ENCODE results near the gene U2AF2. TPM values are rescaled to one million over a fixed set of nuclear protein-coding genes. Genes with fewer than 3 reads are reported as not detected.

Gene U2AF2
- polyA plus RNA-seq, 3 donors: 160 to 218 (median 199) TPM

DNA sequence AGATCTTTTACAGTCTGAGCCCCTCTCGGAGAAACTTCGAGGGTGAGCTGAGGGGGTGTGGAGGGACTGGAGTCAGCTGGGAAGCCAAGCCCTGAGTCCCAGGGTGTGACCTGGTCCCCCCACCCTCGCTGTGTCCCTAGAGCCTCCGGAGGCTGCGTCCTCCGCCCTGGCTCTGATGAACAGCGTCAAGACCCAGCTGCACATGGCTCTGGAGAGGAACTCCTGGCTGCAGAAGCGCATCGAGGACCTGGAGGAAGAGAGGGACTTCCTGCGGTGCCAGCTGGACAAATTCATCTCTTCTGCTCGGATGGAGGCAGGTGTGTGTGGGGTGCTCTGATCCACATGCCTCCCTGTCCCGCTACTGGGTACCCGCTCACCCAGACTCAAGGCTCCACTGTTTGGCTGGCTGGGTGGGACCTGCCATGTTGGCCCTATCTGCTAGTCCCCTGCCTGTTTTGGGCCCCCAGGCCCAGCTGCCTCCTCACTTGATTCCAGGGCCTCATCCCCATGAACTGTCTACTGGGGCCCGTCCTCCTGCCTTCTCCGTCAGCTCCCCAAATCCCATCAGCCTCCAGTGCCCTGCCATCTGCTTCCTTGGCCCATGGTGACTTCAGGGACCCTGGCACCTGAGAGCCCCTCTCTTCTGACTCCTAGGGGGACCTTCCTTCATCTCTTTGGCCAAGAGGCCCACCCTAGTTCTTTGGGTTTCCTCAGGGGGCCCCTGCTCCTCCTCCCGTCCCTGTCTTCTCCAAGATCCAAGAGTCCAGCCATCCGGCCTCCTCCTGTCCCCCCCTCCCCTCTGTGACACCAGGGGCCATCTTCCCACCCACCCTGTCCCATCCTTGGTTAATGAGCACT is 5.3 kb upstream of the U2AF2 start:
- no peak for DNase-seq (ENCODE audit: extremely low read depth in 1 of 11, low read depth in 9 of 11, low spot score in 4 of 11)

- no peak for DNase-seq (ENCODE audit: extremely low read depth in 1 of 11, low read depth in 9 of 11, low spot score in 4 of 11)
Measured at GRCh38 chr19:55650126-55650557, 4.7 kb upstream of the U2AF2 start.

GRCh38 chr19:55650602-55651230 is 4.1 kb upstream of the U2AF2 start:
- DNase-seq (ENCODE audit: extremely low read depth in 1 of 11, low read depth in 9 of 11, low spot score in 4 of 11): no peak

DNA sequence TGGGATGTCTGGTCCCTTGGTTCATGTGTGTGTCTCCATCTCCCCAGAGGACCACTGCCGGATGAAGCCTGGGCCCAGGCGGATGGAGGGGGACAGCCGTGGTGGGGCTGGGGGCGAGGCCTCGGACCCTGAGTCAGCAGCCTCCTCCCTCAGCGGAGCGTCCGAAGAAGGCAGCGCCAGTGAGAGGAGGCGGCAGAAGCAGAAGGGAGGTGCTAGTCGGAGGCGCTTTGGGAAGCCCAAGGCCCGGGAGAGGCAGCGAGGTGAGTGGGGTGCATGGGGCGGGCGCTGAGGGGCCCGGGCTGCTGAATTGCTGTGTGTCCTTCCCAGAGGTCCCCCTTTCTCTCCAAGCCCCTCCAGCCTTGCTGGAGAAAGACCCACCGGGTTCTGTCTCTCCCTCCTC is 3.6 kb upstream of the U2AF2 start:
- no peak for DNase-seq (ENCODE audit: extremely low read depth in 1 of 11, low read depth in 9 of 11, low spot score in 4 of 11)

DNA sequence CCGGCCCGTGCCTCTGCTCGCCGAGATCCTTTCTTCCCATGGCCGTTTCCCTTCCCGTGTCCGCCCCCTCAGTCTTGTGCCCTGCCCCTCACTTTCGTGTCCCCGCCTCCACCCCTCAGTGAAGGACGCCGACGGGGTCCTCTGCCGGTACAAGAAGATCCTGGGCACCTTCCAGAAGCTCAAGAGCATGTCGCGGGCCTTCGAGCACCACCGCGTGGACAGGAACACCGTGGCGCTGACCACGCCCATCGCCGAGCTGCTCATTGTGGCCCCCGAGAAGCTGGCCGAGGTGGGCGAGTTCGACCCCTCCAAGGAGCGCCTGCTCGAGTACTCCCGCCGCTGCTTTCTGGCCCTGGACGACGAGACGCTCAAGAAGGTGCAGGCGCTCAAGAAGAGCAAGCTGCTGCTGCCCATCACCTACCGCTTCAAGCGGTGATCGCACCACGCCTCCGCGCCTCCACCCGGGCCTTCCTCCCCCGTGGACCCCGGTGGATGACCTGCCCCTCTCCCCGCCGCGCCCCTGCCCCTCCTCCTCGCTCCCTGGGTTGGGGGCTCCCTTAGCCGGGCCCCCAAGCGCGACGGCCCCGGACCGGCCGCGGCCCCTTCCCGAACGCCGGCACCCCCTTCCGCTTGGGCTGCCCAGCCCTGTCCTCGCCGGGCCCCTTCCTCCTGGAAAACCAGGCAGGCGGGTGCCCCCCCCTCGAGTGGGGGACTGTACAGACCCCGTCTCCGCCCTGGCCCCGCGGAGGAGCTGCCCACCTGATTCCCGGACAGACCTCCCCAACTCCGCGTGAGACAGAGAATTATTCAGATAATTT is 2.3 kb upstream of the U2AF2 start:
- DNase-seq (ENCODE audit: extremely low read depth in 1 of 11, low read depth in 9 of 11, low spot score in 4 of 11): no peak

- peak; percentile 98 to 100 (median 99) for DNase-seq (ENCODE audit: extremely low read depth in 1 of 11, low read depth in 9 of 11, low spot score in 4 of 11)
Measured at GRCh38 chr19:55653651-55654322, 1.0 kb upstream of the U2AF2 start.

DNA sequence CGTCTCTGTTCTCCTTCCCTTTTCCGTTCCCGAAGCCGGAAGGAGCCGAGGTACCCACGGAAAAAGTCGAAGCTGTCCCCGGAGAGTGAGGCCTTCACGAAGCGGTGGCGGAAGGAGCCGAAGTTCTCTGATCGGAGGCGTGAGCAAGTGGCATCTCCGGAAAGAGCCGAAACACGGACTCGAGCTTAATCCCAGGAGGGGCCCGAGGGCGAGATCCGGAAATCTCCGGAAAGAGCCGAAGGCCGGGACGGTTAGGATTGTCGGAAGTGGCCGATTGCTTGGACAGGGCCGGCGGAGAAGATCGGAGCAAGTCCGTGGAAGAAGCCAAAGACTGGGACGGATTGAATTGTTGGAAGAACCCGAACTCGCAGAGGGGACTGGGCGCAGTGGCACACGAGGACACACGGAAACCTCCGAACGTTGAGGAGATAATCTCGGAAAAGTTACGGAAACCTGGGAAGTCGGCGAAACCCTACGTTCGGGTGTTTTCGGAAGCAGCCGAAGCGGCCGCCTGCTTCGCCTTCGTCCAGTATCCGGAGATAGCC is 440 bp upstream of the U2AF2 start:
- peak; percentile 98 to 100 (median 99) for DNase-seq (ENCODE audit: extremely low read depth in 1 of 11, low read depth in 9 of 11, low spot score in 4 of 11)

GRCh38 chr19:55655648-55656040 is 809 bp downstream of the U2AF2 start:
- DNase-seq (ENCODE audit: extremely low read depth in 1 of 11, low read depth in 9 of 11, low spot score in 4 of 11): no peak

DNA sequence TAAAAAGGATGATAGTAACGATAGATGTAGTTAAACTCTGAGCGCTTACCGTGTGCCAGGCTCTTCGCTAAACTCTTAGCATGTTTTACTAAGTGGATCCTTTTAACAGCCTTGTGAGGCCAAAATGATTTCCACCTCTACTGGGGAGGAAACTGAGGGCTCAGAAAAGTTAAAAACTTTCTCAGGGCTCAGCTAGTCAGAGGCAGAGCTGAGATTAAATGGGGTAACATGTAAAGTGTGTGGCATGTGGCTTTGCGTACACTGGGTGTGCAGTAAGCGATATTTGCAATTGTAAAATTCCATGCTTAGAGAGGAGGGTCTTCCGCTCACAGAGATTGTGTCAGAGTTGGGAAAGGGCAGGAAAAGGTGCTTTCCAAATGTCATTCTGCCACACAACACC is 1.7 kb downstream of the U2AF2 start:
- DNase-seq (ENCODE audit: extremely low read depth in 1 of 11, low read depth in 9 of 11, low spot score in 4 of 11): no peak

DNA sequence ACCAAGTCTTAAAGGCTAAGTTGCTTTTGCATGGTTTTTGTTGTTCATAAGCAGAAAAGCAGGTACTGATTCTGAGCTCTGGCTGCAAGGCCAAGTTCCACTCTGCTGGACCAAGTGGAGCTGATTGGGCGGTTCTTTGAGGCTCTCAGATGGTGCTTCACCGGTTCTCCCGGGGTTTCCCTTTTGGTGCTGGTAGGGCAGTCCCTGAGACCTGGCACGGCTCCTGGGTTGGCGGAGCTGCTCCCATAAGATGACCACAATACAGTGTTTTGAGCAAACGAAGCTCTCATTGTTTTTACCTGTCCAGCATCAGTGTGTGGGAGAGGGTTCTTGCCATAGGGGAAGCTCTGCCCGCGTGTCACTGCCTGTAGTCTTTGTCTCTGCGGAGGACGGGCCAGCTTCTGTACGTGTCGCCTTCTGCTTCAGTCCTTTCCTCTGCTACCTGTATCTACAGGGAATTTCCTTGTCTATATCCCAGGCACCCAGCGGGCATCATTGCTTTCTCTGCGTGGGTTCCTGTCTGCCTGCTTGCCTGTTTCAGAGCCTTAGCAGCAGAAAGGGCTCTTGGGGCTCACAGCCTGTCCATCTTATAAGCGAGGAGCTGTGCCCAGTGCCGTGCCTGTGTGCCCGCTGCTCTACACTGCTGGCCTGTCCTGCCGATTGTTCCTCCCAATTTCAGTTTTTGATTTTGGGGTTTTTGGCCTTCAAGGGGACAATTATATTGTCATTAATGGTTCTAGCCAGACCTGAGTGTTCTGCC is 2.3 kb downstream of the U2AF2 start:
- no peak for DNase-seq (ENCODE audit: extremely low read depth in 1 of 11, low read depth in 9 of 11, low spot score in 4 of 11)

- DNase-seq (ENCODE audit: extremely low read depth in 1 of 11, low read depth in 9 of 11, low spot score in 4 of 11): no peak
Measured at GRCh38 chr19:55658846-55659459, 4.1 kb downstream of the U2AF2 start.

DNA sequence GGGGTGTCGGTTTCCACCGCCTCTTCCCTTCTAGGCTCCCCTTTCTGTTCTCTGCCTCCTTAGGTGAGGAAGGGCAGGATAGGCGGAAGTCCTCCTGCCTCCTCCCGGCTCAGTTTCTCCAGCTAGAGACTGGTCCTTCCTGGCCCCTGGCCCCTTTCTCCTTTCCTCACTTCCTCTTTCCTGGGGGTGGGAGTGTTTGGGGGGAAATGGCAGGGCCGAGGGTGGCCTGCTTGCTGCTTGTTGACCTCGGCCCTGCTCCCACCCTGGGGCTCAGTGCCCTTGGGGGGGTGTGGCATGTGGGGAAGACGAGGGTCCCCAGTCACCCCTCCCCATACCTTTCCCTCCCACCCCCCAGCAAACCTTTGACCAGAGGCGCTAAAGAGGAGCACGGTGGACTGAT is 5.0 kb downstream of the U2AF2 start:
- DNase-seq (ENCODE audit: extremely low read depth in 1 of 11, low read depth in 9 of 11, low spot score in 4 of 11): no peak

DNA sequence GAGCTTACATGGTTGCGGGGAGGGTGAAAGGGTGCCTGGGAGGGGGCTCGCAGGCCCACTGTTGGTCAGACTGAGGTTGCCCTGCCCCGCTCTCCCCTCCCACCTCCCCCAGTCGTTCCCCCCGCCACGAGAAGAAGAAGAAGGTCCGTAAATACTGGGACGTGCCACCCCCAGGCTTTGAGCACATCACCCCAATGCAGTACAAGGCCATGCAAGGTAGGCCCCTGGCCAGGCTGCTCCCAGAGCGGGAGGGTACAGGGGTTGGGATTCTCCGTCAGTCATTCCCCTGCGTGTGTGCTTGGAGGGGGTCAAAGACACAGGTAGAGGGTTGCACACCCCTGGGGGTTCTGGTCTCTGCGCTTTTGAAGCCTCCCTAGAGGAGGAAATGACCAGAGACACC is 5.6 kb downstream of the U2AF2 start:
- no peak for DNase-seq (ENCODE audit: extremely low read depth in 1 of 11, low read depth in 9 of 11, low spot score in 4 of 11)

GRCh38 chr19:55660991-55661390 is 6.2 kb downstream of the U2AF2 start:
- DNase-seq (ENCODE audit: extremely low read depth in 1 of 11, low read depth in 9 of 11, low spot score in 4 of 11): no peak

DNA sequence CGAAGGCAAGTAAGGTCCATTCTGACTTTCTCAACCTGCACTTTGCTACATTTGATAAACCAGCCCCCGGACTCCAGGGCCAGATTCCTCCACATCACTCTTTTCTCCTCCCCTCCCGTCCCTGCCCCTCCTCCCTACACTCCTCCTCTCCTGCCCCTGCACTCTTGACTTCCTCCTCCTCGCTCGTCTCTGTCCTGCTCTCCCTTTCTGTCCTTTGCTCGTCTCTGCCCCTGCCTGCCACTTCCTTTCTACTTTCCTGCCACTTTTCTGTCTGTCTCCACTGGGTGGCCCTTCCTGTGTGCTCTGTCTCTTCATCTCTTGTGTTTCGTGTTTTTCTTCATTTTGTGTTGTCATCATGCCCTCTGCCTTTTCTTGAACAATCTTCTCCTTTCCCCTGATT is 7.0 kb downstream of the U2AF2 start:
- DNase-seq (ENCODE audit: extremely low read depth in 1 of 11, low read depth in 9 of 11, low spot score in 4 of 11): no peak

DNA sequence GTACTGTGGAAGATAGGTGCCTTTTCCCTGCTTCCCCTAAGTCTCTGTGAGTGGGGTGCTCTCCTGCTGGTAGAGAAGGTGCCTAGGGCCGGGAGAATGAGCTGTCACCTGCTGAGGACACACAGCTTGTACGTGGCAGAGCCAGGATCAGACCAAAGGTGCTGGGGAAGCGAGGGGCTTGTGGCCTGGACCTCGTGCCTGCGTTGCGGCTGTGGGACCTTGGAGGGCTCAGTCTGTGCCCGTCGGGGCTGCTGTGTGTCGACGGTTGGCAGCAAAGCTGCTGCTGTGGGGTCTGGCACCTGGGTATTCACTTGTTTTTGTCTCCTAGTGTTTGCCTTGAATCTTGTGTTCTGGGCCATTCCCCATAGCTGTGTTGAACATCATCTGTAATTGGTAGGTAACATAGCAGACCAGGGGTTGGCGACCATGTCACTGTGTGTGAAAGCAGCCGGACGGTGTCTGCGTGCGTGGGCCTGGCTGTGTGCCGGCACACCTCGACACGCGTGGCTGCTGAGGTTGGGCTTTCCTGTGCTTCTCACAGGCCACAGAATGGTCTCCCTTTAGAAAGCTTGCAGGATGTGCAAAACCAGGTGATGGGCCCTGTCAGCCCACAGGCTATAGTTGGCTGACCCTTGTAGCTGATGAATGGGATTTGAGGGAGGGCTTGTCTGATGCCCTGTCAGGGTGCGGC is 9.2 kb downstream of the U2AF2 start:
- DNase-seq (ENCODE audit: extremely low read depth in 1 of 11, low read depth in 9 of 11, low spot score in 4 of 11): no peak

GRCh38 chr19:55666343-55667005 is 11.6 kb downstream of the U2AF2 start:
- no peak for DNase-seq (ENCODE audit: extremely low read depth in 1 of 11, low read depth in 9 of 11, low spot score in 4 of 11)

Measured in renal cortex interstitium (tissue), 11 donors.